A673 (cell line): Measurements from ENCODE around the gene C16orf96.

Experiments
- CTCF ChIP-seq: fragments of 300-800, 200-600 bp; sonication (generic); conservative IDR thresholded peaks from 2 replicates; pipeline ENCODE4 v1.5.1; 2017; ENCODE audit warnings: low read depth, mild to moderate bottlenecking, antibody characterized with exemption, low read length, moderate library complexity, mixed read lengths
- EZH2 ChIP-seq: fragments of 200-600 bp; sonication (generic); IDR thresholded peaks from 2 replicates; pipeline ENCODE4 v1.6.1; 2017; ENCODE audit warnings: borderline replicate concordance, low read depth, mild to moderate bottlenecking, mixed read lengths, antibody characterized with exemption, low read length; ENCODE audit not compliant: poor library complexity, severe bottlenecking

GRCh38 chr16:4612977-4613635, 57.0 kb downstream of the C16orf96 start:
- no peak for TF ChIP-seq EZH2
- no peak for TF ChIP-seq CTCF
